H1 (cell line): ENCODE results near the gene C10orf120. TPM values are rescaled to one million over a fixed set of nuclear protein-coding genes. Genes with fewer than 3 reads are reported as not detected.
A peak's percentile ranks its signal among the peaks of the same experiment; 100 is the strongest.

Experiments used
- CTCF ChIA-PET: fragments of 300-600 bp; sonication (Branson Sonifier 250); formaldehyde crosslinking; loops from one replicate; lab custom pipeline; 2021; ENCODE audit not compliant: partially characterized antibody; lab: Charles Lee
- POLR2A ChIA-PET: fragments of 300-600 bp; sonication (Branson Sonifier 250); formaldehyde crosslinking; loops from one replicate; lab custom pipeline; 2021; ENCODE audit warnings: inconsistent platforms; ENCODE audit not compliant: partially characterized antibody; lab: Charles Lee
- DNase-seq, 2 experiments: peaks; one replicate each; pipeline versions ENCODE4 v3.0.0 to v3.0.0-alpha.2; 2010 to 2022; ENCODE audit warnings: low spot score in 2 of 2, low read depth in 1 of 2, mixed read lengths in 1 of 2
- FAIRE-seq: peaks from 2 replicates; lab custom pipeline; 2011; peaks lifted over from hg19 to GRCh38; lab: Jason Lieb, UNC
- H2AFZ ChIP-seq: 2 replicates; pipeline ENCODE4 v1.8.1; 2012; ENCODE audit warnings: low read length, inconsistent platforms
- H2AK5ac ChIP-seq: 2 replicates; pipeline ENCODE4 v1.6.1; 2013; ENCODE audit warnings: low read depth, low read length
- H2BK120ac ChIP-seq: replicated peaks from 2 replicates; pipeline ENCODE3; 2013; ENCODE audit warnings: low read depth, low read length, inconsistent platforms
- H2BK12ac ChIP-seq: 2 replicates; pipeline ENCODE4 v1.6.1; 2013; ENCODE audit warnings: low read depth, low read length
- H2BK15ac ChIP-seq: 2 replicates; pipeline ENCODE4 v1.6.1; 2013; ENCODE audit warnings: low read length
- H2BK20ac ChIP-seq: 2 replicates; pipeline ENCODE4 v1.6.1; 2013; ENCODE audit warnings: low read length
- H2BK5ac ChIP-seq: 2 replicates; pipeline ENCODE4 v1.6.1; 2013; ENCODE audit warnings: low read depth, low read length
- H3K14ac ChIP-seq: 2 replicates; pipeline ENCODE4 v1.6.1; 2013; ENCODE audit warnings: inconsistent platforms; ENCODE audit not compliant: insufficient read length
- H3K18ac ChIP-seq: 2 replicates; pipeline ENCODE4 v1.6.1; 2013; ENCODE audit warnings: low read length; ENCODE audit errors: extremely low read depth
- H3K23ac ChIP-seq: 2 replicates; pipeline ENCODE4 v1.6.1; 2013; ENCODE audit warnings: inconsistent platforms; ENCODE audit not compliant: insufficient read length
- H3K23me2 ChIP-seq: 2 replicates; pipeline ENCODE4 v1.6.1; 2013; ENCODE audit warnings: low read depth, low read length
- H3K27ac ChIP-seq: 2 replicates; pipeline ENCODE4 v1.6.1; 2011; ENCODE audit warnings: low read depth, low read length, inconsistent platforms
- H3K27me3 ChIP-seq, 4 experiments: replicated peaks in 1 of 4; 1 replicate in 1 of 4; 2 replicates in 3 of 4; pipeline versions ENCODE4 v1.6.1 to v1.8.1; 2011 to 2013; ENCODE audit warnings: low read length in 3 of 4, mild to moderate bottlenecking in 3 of 4, inconsistent platforms in 2 of 4, mixed read lengths in 2 of 4, moderate library complexity in 1 of 4; ENCODE audit not compliant: control insufficient read depth in 3 of 4, insufficient read depth in 3 of 4; ENCODE audit errors: extremely low read depth in 1 of 4
- H3K36me3 ChIP-seq, 4 experiments: 2 replicates each; pipeline versions ENCODE4 v1.6.1 to v1.8.1; 2011 to 2013; ENCODE audit warnings: mild to moderate bottlenecking in 4 of 4, low read length in 3 of 4, moderate library complexity in 2 of 4, control low read depth in 1 of 4, inconsistent platforms in 1 of 4; ENCODE audit not compliant: insufficient read depth in 4 of 4, control insufficient read depth in 2 of 4
- H3K4ac ChIP-seq: replicated peaks from 2 replicates; pipeline ENCODE3; 2013; ENCODE audit warnings: low read length, low read depth, mixed read lengths, inconsistent platforms; ENCODE audit not compliant: insufficient read length
- H3K4me1 ChIP-seq, 4 experiments: replicated peaks in 1 of 4; 1 replicate in 1 of 4; 2 replicates in 3 of 4; pipeline versions ENCODE4 v1.6.1 to v1.8.1; 2011 to 2013; ENCODE audit warnings: low read length in 3 of 4, inconsistent platforms in 2 of 4, mixed read lengths in 1 of 4; ENCODE audit not compliant: insufficient read depth in 4 of 4, control insufficient read depth in 3 of 4
- H3K4me2 ChIP-seq, 2 experiments: 2 replicates each; pipeline versions ENCODE4 v1.6.1 to v1.8.1; 2011 to 2013; ENCODE audit warnings: low read depth in 2 of 2, low read length in 2 of 2, control low read depth in 1 of 2, inconsistent platforms in 1 of 2, mild to moderate bottlenecking in 1 of 2; ENCODE audit not compliant: insufficient read depth in 1 of 2
- H3K4me3 ChIP-seq, 4 experiments: fragments of 200-600, 300-600 bp in 1 of 4; sonication (generic), shearing (Covaris generic), sonication (Bioruptor Twin) in 1 of 4; 2 replicates each; pipeline versions ENCODE4 v1.5.1 to v1.8.1; 2011 to 2016; ENCODE audit warnings: low read length in 4 of 4, low read depth in 3 of 4, control low read depth in 2 of 4, inconsistent platforms in 2 of 4, mild to moderate bottlenecking in 2 of 4, mixed read lengths in 1 of 4, moderate library complexity in 1 of 4; ENCODE audit not compliant: insufficient read depth in 2 of 4; ENCODE audit errors: extremely low read depth in 1 of 4
- H3K56ac ChIP-seq: replicated peaks from 2 replicates; pipeline ENCODE3; 2013; ENCODE audit warnings: low read depth, mild to moderate bottlenecking, mixed read lengths, low read length, inconsistent platforms; ENCODE audit not compliant: insufficient read length
- H3K79me1 ChIP-seq: 2 replicates; pipeline ENCODE4 v1.6.1; 2013; ENCODE audit warnings: low read depth, low read length, control low read depth
- H3K79me2 ChIP-seq, 2 experiments: 2 replicates each; pipeline versions ENCODE4 v1.6.1 to v1.8.1; 2012 to 2013; ENCODE audit warnings: low read length in 2 of 2, mild to moderate bottlenecking in 2 of 2, inconsistent platforms in 1 of 2; ENCODE audit not compliant: insufficient read depth in 2 of 2, control insufficient read depth in 1 of 2
- H3K9ac ChIP-seq, 4 experiments: replicated peaks in 1 of 4; 1 replicate in 1 of 4; 2 replicates in 3 of 4; pipeline versions ENCODE4 v1.6.1 to v1.8.1; 2011 to 2013; ENCODE audit warnings: low read depth in 3 of 4, low read length in 3 of 4, control low read depth in 2 of 4, mild to moderate bottlenecking in 2 of 4, moderate library complexity in 2 of 4, inconsistent platforms in 1 of 4; ENCODE audit errors: extremely low read depth in 1 of 4
- H3K9me3 ChIP-seq, 2 experiments: 2 replicates each; pipeline versions ENCODE4 v1.6.1 to v1.8.1; 2012 to 2013; ENCODE audit warnings: mild to moderate bottlenecking in 2 of 2, moderate library complexity in 2 of 2, control low read depth in 1 of 2, inconsistent platforms in 1 of 2, low read depth in 1 of 2, low read length in 1 of 2, mixed read lengths in 1 of 2; ENCODE audit not compliant: insufficient read depth in 2 of 2
- H4K20me1 ChIP-seq, 2 experiments: replicated peaks in 1 of 2; 2 replicates each; pipeline versions ENCODE3 to v1.8.1; 2011 to 2013; ENCODE audit warnings: inconsistent platforms in 2 of 2, low read length in 2 of 2, mild to moderate bottlenecking in 1 of 2; ENCODE audit not compliant: insufficient read depth in 2 of 2, control insufficient read depth in 1 of 2
- H4K5ac ChIP-seq: 2 replicates; pipeline ENCODE4 v1.6.1; 2013; ENCODE audit warnings: low read length, low read depth, mixed read lengths, inconsistent platforms; ENCODE audit not compliant: insufficient read length
- H4K8ac ChIP-seq: 2 replicates; pipeline ENCODE4 v1.8.0; 2013; ENCODE audit warnings: mild to moderate bottlenecking, moderate library complexity, low read length, inconsistent platforms; ENCODE audit not compliant: insufficient read depth; ENCODE audit errors: extremely low read depth
- H4K91ac ChIP-seq: replicated peaks from 2 replicates; pipeline ENCODE3; 2013; ENCODE audit warnings: low read length, mixed read lengths, inconsistent platforms; ENCODE audit not compliant: insufficient read length
- GABPA ChIP-seq: IDR thresholded peaks from 2 replicates; pipeline ENCODE4 v1.6.1; 2011; ENCODE audit warnings: mild to moderate bottlenecking, low read length, moderate library complexity, borderline replicate concordance; ENCODE audit not compliant: insufficient read depth
- RAD21 ChIP-seq, 2 experiments: IDR thresholded peaks in 1 of 2; conservative IDR thresholded peaks in 1 of 2; 2 replicates each; pipeline ENCODE4 v1.6.1; 2011; ENCODE audit warnings: low read depth in 2 of 2, low read length in 2 of 2, improper control_type of control experiment in 1 of 2, inconsistent platforms in 1 of 2, mild to moderate bottlenecking in 1 of 2, moderate library complexity in 1 of 2
- WGBS, 2 experiments: shearing (Covaris generic) in 1 of 2; methylation state at CpG; one replicate each; pipeline versions ENCODE4 v1.1.6 to v1.1.7; 2013 to 2015; ENCODE audit warnings: low lambda C conversion rate in 2 of 2, mixed read lengths in 2 of 2, inconsistent platforms in 1 of 2, low coverage in 1 of 2, missing lambda C conversion rate in 1 of 2; ENCODE audit not compliant: insufficient replicate concordance in 2 of 2, insufficient coverage in 1 of 2, insufficient read length in 1 of 2; ENCODE audit errors: extremely low coverage in 1 of 2, missing lambda C conversion rate in 1 of 2; 5-methylcytosine and 5-hydroxymethylcytosine counted together
- polyA plus RNA-seq, 7 experiments: library from polyadenylated mRNA; depleted of rRNA in 3 of 7; stranded (reverse) in 5 of 7; unstranded in 2 of 7; fragments of >200 nt in 5 of 7; fragments of 200-250 nt in 2 of 7; gene quantifications; 1 replicate in 5 of 7; 2 replicates in 1 of 7; 4 replicates in 1 of 7; pipeline versions ENCODE4 v1.2.1 to v1.2.3, GENCODE V29; 2011 to 2013; ENCODE audit warnings: missing spikeins in 2 of 7, mixed read lengths in 2 of 7
- total RNA-seq: library from RNA; stranded (reverse); fragmentation: NEBNext Ultra II Directional; extraction: Animal tissue kit (Norgen Biotek cat#: 25700); gene quantifications from 2 replicates; pipeline ENCODE4 v1.2.1, GENCODE V29; 2021

C10orf120 gene
- total and polyA plus RNA-seq, 2 of the 8 experiments (the other 6 are each of a cell fraction or from before 2014, with no cell fraction given), result not detected

DNA sequence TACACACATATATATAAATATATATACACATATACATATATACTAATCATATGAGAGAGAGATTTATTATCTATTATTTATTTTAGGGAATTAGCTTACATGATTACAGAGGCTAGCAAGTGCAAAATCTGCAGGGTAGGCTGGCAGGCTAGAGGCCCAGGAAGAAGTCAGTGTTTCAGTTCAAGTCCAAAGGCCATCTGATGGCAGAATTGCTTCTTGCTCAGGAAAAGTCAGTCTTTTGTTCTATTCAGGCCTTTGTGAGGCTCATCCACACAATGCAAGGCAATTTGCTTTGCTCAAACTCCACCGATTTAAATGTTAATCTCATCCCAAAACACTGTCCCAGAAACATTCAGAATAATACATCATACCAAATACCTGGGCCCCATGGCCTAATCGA lies 2.6 kb upstream of the C10orf120 start:
- no peak overlapping the region for H2BK12ac ChIP-seq
- WGBS, 2 experiments, result 73% methylated on average over 2 of the region's 2 CpGs; no CpG with 5 or more reads in 1 of the 2 experiments
- TF ChIP-seq RAD21 (IDR thresholded peaks at IDR 0.05 in 1 of 2, conservative IDR thresholded peaks at IDR 0.05 in 1 of 2; ENCODE audit: low read depth in 2 of 2, low read length in 2 of 2), result peak in 1 of 2 experiments; percentile 9; a peak in 1 of 4 replicates
- no peak for TF ChIP-seq GABPA

More for the DNA sequence above, 2.6 kb upstream of the C10orf120 start:
- no peak for DNase-seq
- Histone ChIP-seq H3K27me3 (no peaks in the 10 kb centered on the region), H3K56ac (no peak overlapping the region), H2BK5ac (no peak overlapping the region), H3K9me3 (no peaks in the 10 kb centered on the region), H3K4me2 (no peak overlapping the region), H2AK5ac (no peak overlapping the region), H3K4me1 (no peaks in the 10 kb centered on the region), H2AFZ (no peak overlapping the region), H3K18ac (no peak overlapping the region), H3K23ac (no peak overlapping the region), H3K14ac (no peak overlapping the region), H3K4ac (no peak overlapping the region), H3K79me2 (no peaks in the 10 kb centered on the region), H3K79me1 (no peaks in the 10 kb centered on the region), H4K91ac (no peak overlapping the region), H3K23me2 (peaks cover 3% of the 10 kb centered on the region; the same call in 1 of the 2 replicates), H3K36me3 (no peaks in the 10 kb centered on the region; a peak in 1 of 8 replicates), H4K20me1 (no peaks in the 10 kb centered on the region), H4K8ac (no peak overlapping the region), H2BK120ac (no peak overlapping the region), H4K5ac (no peak overlapping the region), H3K4me3 (no peak overlapping the region), H3K27ac (no peak overlapping the region), H2BK15ac (no peak overlapping the region), H2BK20ac (no peak overlapping the region), H3K9ac (no peak overlapping the region)
- peak; percentile 63 for FAIRE-seq
- CTCF ChIA-PET, result interaction anchor here (1.1 to 1.6 kb wide), 5 partner anchors 11 to 403 kb away, joined by 4 to 6 read pairs (median 5); no protein-coding TSS in a partner anchor
- POLR2A ChIA-PET, result no interaction called here
